GM18868 (cell line): ENCODE data around the gene BMP2K.
A peak's percentile ranks its signal among the peaks of the same experiment; 100 is the strongest.
"Not testable (repeated sequence)": the region's sequence is repeated elsewhere in the genome, so short reads cannot be mapped to it uniquely, and the experiment has no call there.

ENCODE experiments used
- ATAC-seq: cut with Tn5 transposase; IDR thresholded peaks from one replicate; pipeline ENCODE4 v1.9.1; 2021; ENCODE audit warnings: mild to moderate bottlenecking, moderate library complexity; ENCODE audit not compliant: unreplicated experiment

The BMP2K gene

DNA sequence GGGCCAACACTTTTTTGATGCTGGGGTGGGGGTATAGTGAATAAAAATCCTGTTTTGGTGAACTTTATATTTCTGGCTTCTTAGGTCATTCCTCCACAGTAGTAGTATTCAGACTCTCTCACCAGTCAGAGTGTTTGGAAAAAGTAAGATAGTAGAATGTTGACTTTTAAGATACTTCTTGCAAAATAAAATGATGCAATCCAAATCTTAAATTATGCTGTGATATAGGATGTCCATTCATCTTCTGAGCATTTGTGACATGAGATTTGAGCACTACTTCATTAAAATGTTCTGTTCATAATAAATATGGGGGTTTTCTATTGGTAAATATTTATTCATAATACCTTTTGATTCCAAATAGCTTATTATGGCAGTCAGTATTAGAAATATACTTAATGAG is 70.1 kb downstream of the BMP2K start:
- no peak for ATAC-seq

GRCh38 chr4:78862314-78862737 is 86.2 kb downstream of the BMP2K start:
- no peak for ATAC-seq

DNA sequence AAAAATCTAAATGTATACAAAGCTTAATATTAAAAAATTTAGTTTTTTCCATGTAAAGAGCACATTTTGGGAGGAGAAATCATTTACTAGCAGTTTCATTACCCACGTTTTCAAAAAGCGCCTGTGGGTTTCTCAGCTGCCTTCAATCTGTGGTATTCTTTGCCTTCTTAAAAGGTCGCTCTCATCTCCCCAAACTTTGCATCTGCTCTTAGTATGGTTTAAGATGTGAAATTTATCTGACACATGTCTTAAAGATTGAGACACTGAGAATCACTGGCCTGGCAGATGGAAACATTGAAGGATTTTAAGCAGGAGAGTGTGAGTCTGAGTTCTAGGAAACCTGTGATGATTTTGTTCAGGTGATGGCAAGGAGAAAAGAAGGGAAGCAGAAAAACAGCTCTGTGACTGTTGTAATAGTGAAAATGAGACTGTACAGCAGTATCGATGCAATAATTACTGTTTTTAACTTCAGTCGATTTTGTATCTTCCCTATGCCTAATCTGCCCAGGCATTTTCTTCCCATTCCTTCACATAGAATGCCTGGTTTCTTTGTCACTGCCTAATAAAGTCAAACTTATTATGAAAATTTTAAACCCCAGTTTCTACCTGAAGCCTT is 87.2 kb downstream of the BMP2K start:
- ATAC-seq: peak; percentile 39

- peak; percentile 17 for ATAC-seq
These were observed 87.8 kb downstream of the BMP2K start for GRCh38 chr4:78863991-78864390.

DNA sequence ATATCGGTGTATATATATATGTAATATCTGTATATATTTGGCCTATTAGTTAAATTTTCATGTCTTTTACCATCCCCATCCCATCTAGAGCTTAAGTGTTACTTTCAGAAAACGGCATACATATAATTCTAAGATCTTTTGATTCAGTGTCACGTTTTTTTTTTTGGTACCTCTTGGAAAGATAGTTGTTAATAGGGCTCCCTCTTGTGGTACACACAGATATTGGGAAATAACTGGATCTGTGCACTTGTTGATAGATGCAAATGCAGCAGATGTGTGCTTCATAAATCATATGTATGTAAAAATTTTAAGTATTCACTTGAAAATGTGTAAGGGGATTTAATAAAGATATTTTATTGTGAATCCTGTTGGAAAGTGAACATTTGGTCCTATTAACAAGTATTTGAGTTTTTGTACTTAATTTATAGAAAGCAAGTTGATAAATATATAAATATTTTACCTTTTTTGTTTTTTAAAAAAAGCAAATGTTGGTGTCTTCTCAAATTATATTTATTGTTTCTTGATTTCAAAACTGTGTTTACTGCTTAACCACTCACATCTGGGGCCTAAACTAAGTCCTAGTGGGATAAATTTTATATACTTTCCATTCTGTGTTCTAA is 88.4 kb downstream of the BMP2K start:
- peak; percentile 73 for ATAC-seq

- ATAC-seq: no peak
These were observed 89.3 kb downstream of the BMP2K start for GRCh38 chr4:78865451-78865850.

DNA sequence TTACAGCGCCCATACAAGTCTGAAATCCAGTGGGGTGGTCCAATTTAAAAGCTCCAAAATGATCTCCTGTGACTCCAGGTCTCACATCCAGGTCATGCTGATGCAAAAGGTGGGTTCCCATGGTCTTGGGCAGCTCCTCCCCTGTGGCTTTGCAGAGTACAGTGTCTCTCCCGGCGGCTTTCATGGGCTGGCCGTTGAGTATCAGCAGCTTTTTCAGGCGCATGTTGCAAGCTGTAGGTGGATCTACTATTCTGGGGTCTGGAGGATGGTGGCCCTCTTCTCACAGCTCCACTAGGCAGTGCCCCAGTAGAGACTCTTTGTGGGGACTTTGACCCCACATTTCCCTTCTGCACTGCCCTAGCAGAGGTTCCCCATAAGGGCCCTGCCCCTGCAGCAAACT is 92.6 kb downstream of the BMP2K start:
- not testable (repeated sequence) for ATAC-seq

DNA sequence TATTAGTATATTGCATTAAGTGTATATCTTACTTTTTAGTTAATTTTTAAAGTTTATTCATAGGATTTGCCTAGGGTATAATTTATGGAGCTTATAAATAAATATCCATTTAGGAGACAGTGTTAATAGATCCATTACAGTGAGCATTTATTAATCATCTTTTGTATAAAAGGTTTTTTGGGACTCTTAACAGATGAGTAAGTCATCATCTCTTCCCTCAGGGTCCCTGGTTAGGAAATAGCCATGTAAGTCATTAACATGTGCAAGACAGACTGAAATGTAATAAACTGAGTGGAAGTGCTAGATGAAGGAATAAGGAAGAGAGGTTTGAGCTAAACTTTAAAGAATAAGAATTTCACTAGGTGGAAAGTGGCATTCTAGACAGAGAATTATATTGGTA is 93.9 kb downstream of the BMP2K start:
- no peak for ATAC-seq

DNA sequence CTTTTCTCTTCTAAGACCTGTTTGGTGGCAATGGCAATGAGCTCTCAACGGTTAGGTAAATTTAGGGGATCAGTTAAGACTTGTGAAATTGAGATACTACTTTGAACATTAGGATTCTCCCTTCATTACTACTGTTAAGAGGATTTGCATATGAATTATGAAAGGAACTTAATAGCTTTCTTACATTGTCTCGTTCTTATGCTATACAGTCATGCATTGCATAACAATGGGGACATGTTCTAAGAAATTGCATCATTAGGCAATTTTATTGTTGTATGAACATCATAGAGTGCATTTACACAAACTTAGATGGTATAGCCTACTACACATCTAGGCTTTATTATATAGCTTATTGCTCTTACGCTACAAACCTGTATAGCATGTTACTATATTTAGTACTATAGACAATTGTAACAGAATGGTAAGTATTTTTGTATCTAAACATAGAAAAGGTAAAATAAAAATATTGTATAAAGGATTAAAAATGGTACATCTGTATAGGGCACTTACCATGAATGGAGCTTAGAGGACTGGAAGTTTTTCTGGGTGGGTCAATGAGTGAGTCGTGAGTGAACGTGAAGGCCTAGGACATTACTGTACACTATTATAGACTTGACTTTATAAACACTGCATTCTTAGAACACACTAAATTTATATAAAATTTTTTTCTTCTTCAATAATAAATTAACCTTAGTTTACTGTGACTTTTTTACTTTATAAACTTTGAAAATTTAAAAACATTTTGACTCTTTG is 100.6 kb downstream of the BMP2K start:
- ATAC-seq: no peak

- ATAC-seq: no peak
These were observed 101.9 kb downstream of the BMP2K start for GRCh38 chr4:78878031-78878430.

DNA sequence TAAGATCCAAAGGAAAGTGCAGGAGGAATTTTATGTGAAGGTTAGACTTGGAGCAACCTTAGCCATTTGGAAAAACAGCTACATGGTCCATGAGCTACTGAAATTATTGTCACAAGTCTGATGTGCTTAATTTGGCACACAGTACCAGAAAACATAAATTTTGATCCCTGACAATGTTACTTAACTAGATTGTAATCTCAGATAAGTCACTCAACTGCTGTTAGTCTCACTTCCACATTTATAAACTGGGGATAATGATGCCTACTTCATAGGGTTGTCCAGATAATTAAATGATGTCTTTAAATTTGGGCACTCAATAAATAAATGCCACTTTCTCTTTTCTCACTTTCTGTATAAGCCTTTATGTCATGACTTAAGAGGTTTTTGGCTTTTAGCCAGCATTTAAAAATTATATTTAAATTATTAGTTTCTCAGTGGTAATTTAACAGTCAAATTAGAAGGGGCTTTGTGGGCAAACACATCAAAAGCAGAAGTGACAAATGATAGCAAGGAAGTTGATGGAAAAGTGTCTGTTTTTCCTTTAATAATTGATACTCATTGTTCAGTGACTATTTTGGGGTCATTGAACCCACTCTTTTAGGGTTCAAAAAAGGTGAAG is 104.8 kb downstream of the BMP2K start:
- no peak for ATAC-seq

- ATAC-seq: no peak
These were observed 109.4 kb downstream of the BMP2K start for GRCh38 chr4:78885598-78885997.

DNA sequence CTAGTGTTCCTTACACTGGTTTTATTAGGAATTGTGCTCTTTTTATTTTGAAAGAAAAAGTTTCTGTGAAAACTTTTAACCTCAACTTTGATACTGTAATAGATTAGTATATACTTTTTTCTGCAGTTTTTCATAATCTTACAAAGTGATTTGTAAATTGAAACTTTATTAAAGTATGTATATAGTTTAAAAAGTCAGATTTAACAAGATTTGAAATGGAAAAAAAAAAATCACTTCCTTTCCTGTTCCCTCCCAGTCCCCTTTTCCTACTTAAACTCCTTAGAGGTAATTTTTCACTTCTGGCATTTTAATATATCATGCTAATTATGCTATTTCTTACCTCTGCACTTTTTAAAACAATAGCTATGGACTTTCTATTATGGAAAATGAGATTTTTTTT is 113.8 kb downstream of the BMP2K start:
- ATAC-seq: no peak

GRCh38 chr4:78899302-78899701 is 123.2 kb downstream of the BMP2K start:
- no peak for ATAC-seq

DNA sequence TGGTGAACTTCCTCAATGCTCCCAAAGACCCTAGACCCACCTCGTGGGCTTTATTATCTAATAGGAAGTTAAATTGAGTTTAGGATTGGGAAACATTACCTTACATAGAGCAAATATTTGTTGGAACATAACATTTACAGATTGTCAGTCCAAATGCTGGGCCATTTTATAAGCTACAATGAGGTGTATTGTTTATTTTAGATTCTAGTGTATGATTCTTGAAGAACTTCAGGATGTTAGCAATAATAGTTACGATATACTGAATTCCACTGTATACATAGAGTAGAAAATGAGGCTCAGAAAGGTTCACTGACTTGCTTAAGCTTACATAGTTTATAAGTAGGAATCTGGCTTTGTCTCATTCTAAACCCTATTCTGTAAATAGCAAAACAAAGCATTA is 125.7 kb downstream of the BMP2K start:
- no peak for ATAC-seq

- ATAC-seq: no peak
These were observed 126.1 kb downstream of the BMP2K start for GRCh38 chr4:78902298-78902697.

GRCh38 chr4:78904143-78904542 is 128.0 kb downstream of the BMP2K start:
- ATAC-seq: no peak

GRCh38 chr4:78907638-78908037 is 131.5 kb downstream of the BMP2K start:
- ATAC-seq: no peak

- ATAC-seq: not testable (repeated sequence)
These were observed 132.8 kb downstream of the BMP2K start for GRCh38 chr4:78908974-78909373.

DNA sequence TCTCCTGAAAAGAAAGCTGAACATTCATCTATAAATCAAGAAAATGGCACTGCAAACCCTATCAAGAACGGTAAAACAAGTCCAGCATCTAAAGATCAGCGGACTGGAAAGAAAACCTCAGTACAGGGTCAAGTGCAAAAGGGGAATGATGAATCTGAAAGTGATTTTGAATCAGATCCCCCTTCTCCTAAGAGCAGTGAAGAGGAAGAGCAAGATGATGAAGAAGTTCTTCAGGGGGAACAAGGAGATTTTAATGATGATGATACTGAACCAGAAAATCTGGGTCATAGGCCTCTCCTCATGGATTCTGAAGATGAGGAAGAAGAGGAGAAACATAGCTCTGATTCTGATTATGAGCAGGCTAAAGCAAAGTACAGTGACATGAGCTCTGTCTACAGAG is 134.5 kb downstream of the BMP2K start:
- no peak for ATAC-seq

- ATAC-seq: no peak
These were observed 146.1 kb downstream of the BMP2K start for GRCh38 chr4:78922207-78922606.
